GM23338 (cell line): Measurements from ENCODE around the gene TGFBR3. TPM values are rescaled to one million over a fixed set of nuclear protein-coding genes. Genes with fewer than 3 reads are reported as not detected.
A peak's percentile ranks its signal among the peaks of the same experiment; 100 is the strongest.

ENCODE experiments used
- ATAC-seq: fragments of 200-7000 bp; cut with Tn5 transposase; 3 replicates; pipeline ENCODE4 v1.9.1; 2020
- DNase-seq: peaks from one replicate; pipeline ENCODE4 v3.0.0-alpha.2; 2015; ENCODE audit warnings: low spot score
- H2AFZ ChIP-seq: fragments of 200-600 bp; sonication (generic); 2 replicates; pipeline ENCODE4 v1.8.0; 2016; ENCODE audit warnings: antibody characterized with exemption, mild to moderate bottlenecking, moderate library complexity
- H3F3A ChIP-seq: fragments of 200-600 bp; sonication (generic); replicated peaks from 2 replicates; pipeline ENCODE4 v1.8.0; 2017; ENCODE audit warnings: antibody characterized with exemption, mixed run types, low read depth
- H3K27ac ChIP-seq: fragments of 200-600 bp; sonication (generic); 2 replicates; pipeline ENCODE4 v1.6.1; 2016; ENCODE audit warnings: low read depth
- H3K27me3 ChIP-seq: fragments of 200-600 bp; sonication (generic); 2 replicates; pipeline ENCODE4 v1.8.0; 2016; ENCODE audit warnings: mild to moderate bottlenecking, mixed run types, moderate library complexity; ENCODE audit not compliant: insufficient read depth
- H3K36me3 ChIP-seq: fragments of 200-600 bp; sonication (generic); 2 replicates; pipeline ENCODE4 v1.8.0; 2016; ENCODE audit warnings: mild to moderate bottlenecking; ENCODE audit not compliant: insufficient read depth
- H3K4me1 ChIP-seq: fragments of 200-600 bp; sonication (generic); 2 replicates; pipeline ENCODE4 v1.8.0; 2016; ENCODE audit warnings: mild to moderate bottlenecking, moderate library complexity; ENCODE audit not compliant: insufficient read depth
- H3K4me2 ChIP-seq: fragments of 200-600 bp; sonication (generic); 2 replicates; pipeline ENCODE4 v1.7.1; 2017; ENCODE audit warnings: mixed run types
- H3K4me3 ChIP-seq: fragments of 200-600 bp; sonication (generic); 2 replicates; pipeline ENCODE4 v1.6.1; 2016; ENCODE audit warnings: mixed run types
- H3K79me2 ChIP-seq: fragments of 200-600 bp; sonication (generic); replicated peaks from 2 replicates; pipeline ENCODE4 v1.8.0; 2017; ENCODE audit warnings: mild to moderate bottlenecking; ENCODE audit not compliant: insufficient read depth
- H3K9me2 ChIP-seq: fragments of 200-600 bp; sonication (generic); 2 replicates; pipeline ENCODE4 v1.8.0; 2017; ENCODE audit not compliant: insufficient read depth
- H4K20me1 ChIP-seq: fragments of 200-600 bp; sonication (generic); replicated peaks from 2 replicates; pipeline ENCODE4 v1.8.0; 2017; ENCODE audit warnings: mild to moderate bottlenecking; ENCODE audit not compliant: insufficient read depth
- H3K27ac Mint-ChIP-seq: 2 replicates; pipeline ENCODE4 v1.8.0; 2020; ENCODE audit warnings: inconsistent platforms, mild to moderate bottlenecking, moderate library complexity, mixed read lengths
- H3K27me3 Mint-ChIP-seq: 3 replicates; pipeline ENCODE4 v1.8.0; 2022; ENCODE audit warnings: low read depth, mild to moderate bottlenecking, moderate library complexity, mixed read lengths, inconsistent platforms; ENCODE audit not compliant: insufficient read depth, poor library complexity
- H3K36me3 Mint-ChIP-seq: 3 replicates; pipeline ENCODE4 v1.8.0; 2021; ENCODE audit warnings: low read depth, mild to moderate bottlenecking, inconsistent platforms, moderate library complexity, mixed read lengths
- H3K4me1 Mint-ChIP-seq: 3 replicates; pipeline ENCODE4 v1.8.0; 2020; ENCODE audit warnings: mild to moderate bottlenecking, inconsistent platforms, mixed read lengths
- H3K4me3 Mint-ChIP-seq: 3 replicates; pipeline ENCODE4 v1.8.0; 2021; ENCODE audit warnings: moderate library complexity, mild to moderate bottlenecking, inconsistent platforms, mixed read lengths
- H3K9me3 Mint-ChIP-seq: 3 replicates; pipeline ENCODE4 v1.8.0; 2020; ENCODE audit warnings: moderate library complexity, mild to moderate bottlenecking, inconsistent platforms, mixed read lengths
- CREB1 ChIP-seq: fragments of 250-450 bp; sonication (Bioruptor Pico); IDR thresholded peaks from 2 replicates; pipeline ENCODE4 v1.5.0; 2020; ENCODE audit warnings: low read depth, mild to moderate bottlenecking, moderate library complexity
- EZH2 ChIP-seq: fragments of 200-600 bp; sonication (generic); IDR thresholded peaks from one replicate; pipeline ENCODE4 v1.8.0; 2017; ENCODE audit warnings: antibody characterized with exemption, mild to moderate bottlenecking, low read depth; ENCODE audit not compliant: unreplicated experiment
- EZH2phosphoT487 ChIP-seq: fragments of 200-600 bp; sonication (generic); IDR thresholded peaks from one replicate; pipeline ENCODE4 v1.8.1; 2018; ENCODE audit warnings: antibody characterized with exemption; ENCODE audit not compliant: unreplicated experiment
- JUNB ChIP-seq: IDR thresholded peaks from one replicate; pipeline ENCODE4 v1.6.1; 2016; ENCODE audit warnings: antibody characterized with exemption; ENCODE audit not compliant: unreplicated experiment
- NANOG ChIP-seq: IDR thresholded peaks from 2 replicates; pipeline ENCODE4 v1.6.1; 2016; ENCODE audit warnings: antibody characterized with exemption, borderline replicate concordance
- POLR2AphosphoS5 ChIP-seq: IDR thresholded peaks from 2 replicates; pipeline ENCODE4 v1.6.1; 2016; ENCODE audit warnings: antibody characterized with exemption, low read depth
- ZNF114 ChIP-seq: fragments of 250-450 bp; sonication (Bioruptor Pico); IDR thresholded peaks from 2 replicates; pipeline ENCODE4 v1.5.0; 2020; ENCODE audit warnings: mild to moderate bottlenecking, moderate library complexity
- ZNF331 ChIP-seq: fragments of 250-450 bp; sonication (Bioruptor Pico); IDR thresholded peaks from 2 replicates; pipeline ENCODE4 v1.5.0; 2020; ENCODE audit warnings: low read depth, mild to moderate bottlenecking, moderate library complexity
- polyA plus RNA-seq: library from polyadenylated mRNA; unstranded; fragments of >200 nt; fragmentation: Nextera tagmentation; extraction: Ambion mirVana; gene quantifications from 2 replicates; pipeline ENCODE4 v1.2.1, GENCODE V29; 2016
- total RNA-seq: library from RNA; depleted of rRNA; stranded (reverse); fragments of >200 nt; shearing (Covaris generic); gene quantifications from 2 replicates; pipeline ENCODE4 v1.2.3, GENCODE V29; 2014
- TF ChIP-seq, protein P1 (sequence below), 2 experiments: fragments of 200-600 bp in 1 of 2; sonication (generic) in 1 of 2; conservative IDR thresholded peaks; 2 replicates each; pipeline versions ENCODE4 v1.5.1 to v1.6.1; 2016 to 2017; ENCODE audit warnings: antibody characterized with exemption in 2 of 2, low read depth in 2 of 2, mild to moderate bottlenecking in 2 of 2, moderate library complexity in 1 of 2
- TF ChIP-seq, protein P2 (sequence below): IDR thresholded peaks from 2 replicates; pipeline ENCODE4 v1.6.1; 2016; ENCODE audit warnings: antibody characterized with exemption
- TF ChIP-seq, protein P3 (sequence below): IDR thresholded peaks from one replicate; pipeline ENCODE4 v1.6.1; 2018; ENCODE audit warnings: antibody characterized with exemption; ENCODE audit not compliant: unreplicated experiment

Gene TGFBR3
- total and polyA plus RNA-seq, 2 experiments from 2014 or later: 1.7 to 2.9 TPM

DNA sequence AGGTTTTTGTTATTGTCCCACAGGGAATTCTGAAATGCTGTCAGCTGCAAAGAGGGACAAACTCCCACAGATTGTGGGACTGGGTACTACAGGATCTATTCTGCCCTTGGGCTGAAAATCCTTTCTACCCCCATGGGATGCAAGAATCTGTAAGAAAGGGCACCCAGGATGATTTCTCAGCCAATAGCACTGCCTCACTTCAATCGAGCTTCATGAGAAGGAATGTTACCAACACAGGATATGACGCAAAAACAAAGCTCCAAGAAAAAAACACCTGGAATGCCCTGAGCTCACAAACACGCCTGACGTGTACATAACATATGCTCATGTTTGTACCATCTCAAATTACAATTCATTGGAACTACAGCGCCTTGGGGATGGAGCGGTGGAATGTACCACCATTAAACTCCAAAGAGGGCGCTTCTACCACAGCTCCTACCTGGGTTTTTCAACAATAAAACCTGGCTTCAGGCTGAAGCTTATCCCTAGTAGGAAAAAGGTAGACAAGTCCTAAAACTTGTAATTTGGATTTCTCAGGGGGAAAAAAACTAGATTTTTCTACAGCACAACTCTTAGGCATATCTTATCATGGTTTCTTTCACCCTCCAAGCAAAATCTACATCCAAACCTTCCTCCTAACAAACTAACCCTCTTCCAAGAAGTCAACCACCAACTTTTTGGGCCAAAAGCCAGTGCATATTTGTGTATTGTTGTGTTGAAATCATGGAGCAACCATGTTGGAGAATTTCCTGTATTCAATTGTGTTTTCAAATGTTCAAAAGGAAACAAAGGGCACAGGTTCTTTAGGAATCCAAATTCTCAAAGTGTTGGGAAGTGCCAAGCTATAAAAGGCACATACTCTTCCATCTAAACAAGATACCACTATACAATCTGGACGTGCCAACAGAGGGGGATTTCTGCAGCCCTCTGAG lies 78.9 kb downstream of the TGFBR3 start:
- no peaks in the 10 kb centered on the region for H4K20me1 ChIP-seq
- no peaks in the 10 kb centered on the region for H3K27me3 ChIP-seq
- DNase-seq (peak; percentile 45), ATAC-seq (peak; percentile 47)
- H3K4me3 Mint-ChIP-seq: no peak overlapping the region
- 0 out of 2 replicates have a peak, but pooled peaks cover 3% of the 10 kb centered on the region for H3K4me1 ChIP-seq
- no peaks in the 10 kb centered on the region for H3K9me3 Mint-ChIP-seq
- no peaks in the 10 kb centered on the region for H3F3A ChIP-seq
- no peak for TF ChIP-seq CREB1
- TF ChIP-seq, protein P1, sequence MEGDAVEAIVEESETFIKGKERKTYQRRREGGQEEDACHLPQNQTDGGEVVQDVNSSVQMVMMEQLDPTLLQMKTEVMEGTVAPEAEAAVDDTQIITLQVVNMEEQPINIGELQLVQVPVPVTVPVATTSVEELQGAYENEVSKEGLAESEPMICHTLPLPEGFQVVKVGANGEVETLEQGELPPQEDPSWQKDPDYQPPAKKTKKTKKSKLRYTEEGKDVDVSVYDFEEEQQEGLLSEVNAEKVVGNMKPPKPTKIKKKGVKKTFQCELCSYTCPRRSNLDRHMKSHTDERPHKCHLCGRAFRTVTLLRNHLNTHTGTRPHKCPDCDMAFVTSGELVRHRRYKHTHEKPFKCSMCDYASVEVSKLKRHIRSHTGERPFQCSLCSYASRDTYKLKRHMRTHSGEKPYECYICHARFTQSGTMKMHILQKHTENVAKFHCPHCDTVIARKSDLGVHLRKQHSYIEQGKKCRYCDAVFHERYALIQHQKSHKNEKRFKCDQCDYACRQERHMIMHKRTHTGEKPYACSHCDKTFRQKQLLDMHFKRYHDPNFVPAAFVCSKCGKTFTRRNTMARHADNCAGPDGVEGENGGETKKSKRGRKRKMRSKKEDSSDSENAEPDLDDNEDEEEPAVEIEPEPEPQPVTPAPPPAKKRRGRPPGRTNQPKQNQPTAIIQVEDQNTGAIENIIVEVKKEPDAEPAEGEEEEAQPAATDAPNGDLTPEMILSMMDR (conservative IDR thresholded peaks at IDR 0.05; ENCODE audit: low read depth in 2 of 2): 0 out of 4 replicates have a peak, but pooled peaks of 1 of the 2 experiments have one; percentile 9
- no peaks in the 10 kb centered on the region; the same call in 1 of the 2 replicates for H3K9me2 ChIP-seq
- H2AFZ ChIP-seq: no peak overlapping the region; the same call in 1 of the 2 replicates
- peaks cover 23% of the 10 kb centered on the region for H3K4me1 Mint-ChIP-seq
- H3K79me2 ChIP-seq: no peaks in the 10 kb centered on the region
- H3K36me3 Mint-ChIP-seq: no peaks in the 10 kb centered on the region; the same call in 2 of the 3 replicates
- H3K36me3 ChIP-seq: no peaks in the 10 kb centered on the region
- H3K4me3 ChIP-seq: no peak overlapping the region
- H3K4me2 ChIP-seq: no peak overlapping the region
- no peak overlapping the region for H3K27ac ChIP-seq
- H3K27me3 Mint-ChIP-seq: peaks cover 4% of the 10 kb centered on the region
- H3K27ac Mint-ChIP-seq: no peak overlapping the region; the same call in 1 of the 2 replicates

DNA sequence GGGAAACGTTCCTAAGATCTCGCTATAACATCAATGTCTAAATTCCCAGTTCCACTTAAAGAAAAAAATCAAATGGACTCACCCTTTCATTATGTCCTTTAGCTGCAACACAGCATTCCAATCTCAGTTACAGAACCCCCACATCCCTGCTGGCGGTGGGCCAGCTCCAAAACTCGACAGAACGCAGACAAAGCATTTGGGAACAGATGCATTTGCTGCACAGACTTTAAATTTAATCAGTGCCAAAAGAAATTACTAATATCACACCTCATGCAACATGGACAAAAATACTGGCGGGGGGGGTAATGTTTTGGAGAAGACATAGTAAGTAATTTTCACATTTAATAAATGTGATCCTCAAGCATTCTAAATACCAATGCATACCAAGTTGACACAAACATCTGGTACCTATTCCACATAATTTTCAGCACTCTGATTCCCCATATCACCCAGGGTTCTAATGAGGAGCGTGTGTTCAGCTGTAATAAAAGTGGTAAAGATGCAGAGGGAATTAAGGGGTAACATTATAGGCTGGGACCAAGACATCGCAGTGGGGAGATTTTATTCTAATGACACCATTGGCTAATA lies 79.7 kb downstream of the TGFBR3 start:
- Histone ChIP-seq H3K4me3 (no peak overlapping the region), H3K4me1 (0 out of 2 replicates have a peak, but pooled peaks cover 3% of the 10 kb centered on the region), H3K79me2 (no peaks in the 10 kb centered on the region), H3K9me2 (no peaks in the 10 kb centered on the region; the same call in 1 of the 2 replicates), H3K36me3 (no peaks in the 10 kb centered on the region), H3F3A (no peaks in the 10 kb centered on the region), H3K4me2 (no peak overlapping the region), H3K27ac (no peak overlapping the region), H4K20me1 (no peaks in the 10 kb centered on the region), H2AFZ (no peak overlapping the region), H3K27me3 (no peaks in the 10 kb centered on the region)
- Mint-ChIP-seq H3K4me1 (peaks cover 16% of the 10 kb centered on the region), H3K9me3 (no peaks in the 10 kb centered on the region), H3K27me3 (peaks cover 4% of the 10 kb centered on the region), H3K27ac (no peak overlapping the region), H3K4me3 (no peak overlapping the region), H3K36me3 (no peaks in the 10 kb centered on the region; the same call in 2 of the 3 replicates)
- TF ChIP-seq JUNB (no peak), ZNF331 (CRISPR knock-in tag) (no peak), ZNF114 (no peak), POLR2AphosphoS5 (no peak), CREB1 (no peak), EZH2phosphoT487 (no peak), EZH2 (no peak), NANOG (no peak)
- TF ChIP-seq, protein P2, sequence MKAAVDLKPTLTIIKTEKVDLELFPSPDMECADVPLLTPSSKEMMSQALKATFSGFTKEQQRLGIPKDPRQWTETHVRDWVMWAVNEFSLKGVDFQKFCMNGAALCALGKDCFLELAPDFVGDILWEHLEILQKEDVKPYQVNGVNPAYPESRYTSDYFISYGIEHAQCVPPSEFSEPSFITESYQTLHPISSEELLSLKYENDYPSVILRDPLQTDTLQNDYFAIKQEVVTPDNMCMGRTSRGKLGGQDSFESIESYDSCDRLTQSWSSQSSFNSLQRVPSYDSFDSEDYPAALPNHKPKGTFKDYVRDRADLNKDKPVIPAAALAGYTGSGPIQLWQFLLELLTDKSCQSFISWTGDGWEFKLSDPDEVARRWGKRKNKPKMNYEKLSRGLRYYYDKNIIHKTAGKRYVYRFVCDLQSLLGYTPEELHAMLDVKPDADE: no peak
- TF ChIP-seq, protein P1 (conservative IDR thresholded peaks at IDR 0.05; ENCODE audit: low read depth in 2 of 2): no peak
- TF ChIP-seq, protein P3, sequence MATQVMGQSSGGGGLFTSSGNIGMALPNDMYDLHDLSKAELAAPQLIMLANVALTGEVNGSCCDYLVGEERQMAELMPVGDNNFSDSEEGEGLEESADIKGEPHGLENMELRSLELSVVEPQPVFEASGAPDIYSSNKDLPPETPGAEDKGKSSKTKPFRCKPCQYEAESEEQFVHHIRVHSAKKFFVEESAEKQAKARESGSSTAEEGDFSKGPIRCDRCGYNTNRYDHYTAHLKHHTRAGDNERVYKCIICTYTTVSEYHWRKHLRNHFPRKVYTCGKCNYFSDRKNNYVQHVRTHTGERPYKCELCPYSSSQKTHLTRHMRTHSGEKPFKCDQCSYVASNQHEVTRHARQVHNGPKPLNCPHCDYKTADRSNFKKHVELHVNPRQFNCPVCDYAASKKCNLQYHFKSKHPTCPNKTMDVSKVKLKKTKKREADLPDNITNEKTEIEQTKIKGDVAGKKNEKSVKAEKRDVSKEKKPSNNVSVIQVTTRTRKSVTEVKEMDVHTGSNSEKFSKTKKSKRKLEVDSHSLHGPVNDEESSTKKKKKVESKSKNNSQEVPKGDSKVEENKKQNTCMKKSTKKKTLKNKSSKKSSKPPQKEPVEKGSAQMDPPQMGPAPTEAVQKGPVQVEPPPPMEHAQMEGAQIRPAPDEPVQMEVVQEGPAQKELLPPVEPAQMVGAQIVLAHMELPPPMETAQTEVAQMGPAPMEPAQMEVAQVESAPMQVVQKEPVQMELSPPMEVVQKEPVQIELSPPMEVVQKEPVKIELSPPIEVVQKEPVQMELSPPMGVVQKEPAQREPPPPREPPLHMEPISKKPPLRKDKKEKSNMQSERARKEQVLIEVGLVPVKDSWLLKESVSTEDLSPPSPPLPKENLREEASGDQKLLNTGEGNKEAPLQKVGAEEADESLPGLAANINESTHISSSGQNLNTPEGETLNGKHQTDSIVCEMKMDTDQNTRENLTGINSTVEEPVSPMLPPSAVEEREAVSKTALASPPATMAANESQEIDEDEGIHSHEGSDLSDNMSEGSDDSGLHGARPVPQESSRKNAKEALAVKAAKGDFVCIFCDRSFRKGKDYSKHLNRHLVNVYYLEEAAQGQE: no peak
- DNase-seq (no peak), ATAC-seq (no peak)
